H9 (cell line): ENCODE data around the gene ZNF675. TPM values are rescaled to one million over a fixed set of nuclear protein-coding genes. Genes with fewer than 3 reads are reported as not detected.

Experiments
- DNase-seq: peaks from one replicate; pipeline ENCODE4 v3.0.0-alpha.2; 2017
- H2AFZ ChIP-seq: one replicate; pipeline ENCODE4 v1.6.1; 2013; ENCODE audit warnings: mild to moderate bottlenecking, low read length, control low read depth, moderate library complexity
- H2AK5ac ChIP-seq: 2 replicates; pipeline ENCODE4 v1.6.1; 2013; ENCODE audit warnings: low read length, control low read depth, mixed read lengths; ENCODE audit not compliant: insufficient read length
- H2BK120ac ChIP-seq: one replicate; pipeline ENCODE4 v1.6.1; 2013; ENCODE audit warnings: low read depth, mild to moderate bottlenecking, low read length, control low read depth, inconsistent platforms; ENCODE audit not compliant: poor library complexity, severe bottlenecking
- H2BK12ac ChIP-seq: 2 replicates; pipeline ENCODE4 v1.6.1; 2013; ENCODE audit warnings: low read length, control low read depth, mixed read lengths, low read depth; ENCODE audit not compliant: insufficient read length
- H2BK15ac ChIP-seq: 2 replicates; pipeline ENCODE4 v1.6.1; 2013; ENCODE audit warnings: low read depth, low read length, control low read depth
- H2BK20ac ChIP-seq: one replicate; pipeline ENCODE4 v1.6.1; 2013; ENCODE audit warnings: low read depth, mild to moderate bottlenecking, low read length, control low read depth, inconsistent platforms; ENCODE audit not compliant: poor library complexity, severe bottlenecking
- H2BK5ac ChIP-seq: 2 replicates; pipeline ENCODE4 v1.6.1; 2013; ENCODE audit warnings: low read length, control low read depth, mixed read lengths; ENCODE audit not compliant: insufficient read length
- H3K14ac ChIP-seq: 2 replicates; pipeline ENCODE4 v1.6.1; 2013; ENCODE audit warnings: low read length, control low read depth; ENCODE audit not compliant: insufficient read depth
- H3K18ac ChIP-seq: 2 replicates; pipeline ENCODE4 v1.6.1; 2013; ENCODE audit warnings: low read depth, mild to moderate bottlenecking, mixed read lengths, low read length, control low read depth; ENCODE audit not compliant: insufficient read length
- H3K23ac ChIP-seq: 2 replicates; pipeline ENCODE4 v1.6.1; 2013; ENCODE audit warnings: low read length, control low read depth, mixed read lengths, low read depth; ENCODE audit not compliant: insufficient read length
- H3K23me2 ChIP-seq: 2 replicates; pipeline ENCODE4 v1.6.1; 2013; ENCODE audit warnings: low read depth, mild to moderate bottlenecking, mixed read lengths, low read length, control low read depth; ENCODE audit not compliant: insufficient read length, poor library complexity, severe bottlenecking
- H3K27ac ChIP-seq: 2 replicates; pipeline ENCODE4 v1.5.1; 2013; ENCODE audit warnings: low read length, control low read depth, mixed read lengths, low read depth; ENCODE audit not compliant: insufficient read length
- H3K27me3 ChIP-seq: 2 replicates; pipeline ENCODE4 v1.6.1; 2013; ENCODE audit warnings: low read length, control low read depth, inconsistent platforms; ENCODE audit not compliant: insufficient read depth
- H3K4ac ChIP-seq: 2 replicates; pipeline ENCODE4 v1.6.1; 2013; ENCODE audit warnings: low read depth, mild to moderate bottlenecking, control low read depth, inconsistent platforms, low read length, moderate library complexity
- H3K4me1 ChIP-seq: 2 replicates; pipeline ENCODE4 v1.6.1; 2013; ENCODE audit warnings: low read length, control low read depth, inconsistent platforms; ENCODE audit not compliant: insufficient read depth
- H3K4me2 ChIP-seq: 2 replicates; pipeline ENCODE4 v1.6.1; 2013; ENCODE audit warnings: low read length, control low read depth, mixed read lengths; ENCODE audit not compliant: insufficient read length, insufficient read depth
- H3K56ac ChIP-seq: 2 replicates; pipeline ENCODE4 v1.6.1; 2013; ENCODE audit warnings: low read depth, mild to moderate bottlenecking, mixed read lengths, low read length, control low read depth; ENCODE audit not compliant: insufficient read length
- H3K79me1 ChIP-seq: 2 replicates; pipeline ENCODE4 v1.6.1; 2013; ENCODE audit warnings: low read depth, mild to moderate bottlenecking, moderate library complexity, low read length, control low read depth, inconsistent platforms; ENCODE audit not compliant: insufficient read depth, poor library complexity, severe bottlenecking
- H3K79me2 ChIP-seq: 2 replicates; pipeline ENCODE4 v1.6.1; 2013; ENCODE audit warnings: low read length, control low read depth, inconsistent platforms; ENCODE audit not compliant: insufficient read depth
- H3K9ac ChIP-seq: 2 replicates; pipeline ENCODE4 v1.6.1; 2013; ENCODE audit warnings: low read length, control low read depth, mixed read lengths; ENCODE audit not compliant: insufficient read length; ENCODE audit errors: extremely low read depth
- H3K9me3 ChIP-seq: one replicate; pipeline ENCODE4 v1.6.1; 2013; ENCODE audit warnings: low read depth, low read length, inconsistent platforms; ENCODE audit not compliant: control insufficient read depth
- H3T11ph ChIP-seq: one replicate; pipeline ENCODE4 v1.6.1; 2013; ENCODE audit warnings: mild to moderate bottlenecking, low read length, control low read depth, inconsistent platforms
- H4K20me1 ChIP-seq: one replicate; pipeline ENCODE4 v1.6.1; 2013; ENCODE audit not compliant: control insufficient read depth, insufficient read length, insufficient read depth
- H4K5ac ChIP-seq: 2 replicates; pipeline ENCODE4 v1.6.1; 2013; ENCODE audit warnings: low read depth, mild to moderate bottlenecking, mixed read lengths, low read length, control low read depth; ENCODE audit not compliant: insufficient read length
- H4K8ac ChIP-seq: replicated peaks from 2 replicates; pipeline ENCODE4 v1.6.1; 2013; ENCODE audit warnings: low read length, control low read depth, mixed read lengths, low read depth; ENCODE audit not compliant: insufficient read length
- H4K91ac ChIP-seq: 2 replicates; pipeline ENCODE4 v1.6.1; 2013; ENCODE audit warnings: low read depth, mild to moderate bottlenecking, moderate library complexity, mixed read lengths, low read length, control low read depth; ENCODE audit not compliant: insufficient read length
- H3K27ac Mint-ChIP-seq, 3 experiments: 2 replicates in 2 of 3; 3 replicates in 1 of 3; pipeline ENCODE4 v1.8.0; 2020 to 2021; ENCODE audit warnings: mixed read lengths in 3 of 3, mild to moderate bottlenecking in 1 of 3, moderate library complexity in 1 of 3
- H3K27me3 Mint-ChIP-seq: 2 replicates; pipeline ENCODE4 v1.8.0; 2021; ENCODE audit warnings: low read depth, mild to moderate bottlenecking, moderate library complexity, mixed read lengths
- H3K36me3 Mint-ChIP-seq, 3 experiments: 2 replicates in 2 of 3; 3 replicates in 1 of 3; pipeline ENCODE4 v1.8.0; 2020 to 2021; ENCODE audit warnings: low read depth in 3 of 3, mixed read lengths in 3 of 3; ENCODE audit not compliant: insufficient read depth in 1 of 3
- H3K4me1 Mint-ChIP-seq, 2 experiments: 2 replicates each; pipeline ENCODE4 v1.8.0; 2020; ENCODE audit warnings: mixed read lengths in 2 of 2
- H3K4me3 Mint-ChIP-seq, 2 experiments: 2 replicates in 1 of 2; 3 replicates in 1 of 2; pipeline ENCODE4 v1.8.0; 2020 to 2021; ENCODE audit warnings: mild to moderate bottlenecking in 2 of 2, mixed read lengths in 2 of 2, moderate library complexity in 1 of 2
- H3K9me3 Mint-ChIP-seq, 2 experiments: 2 replicates in 1 of 2; 3 replicates in 1 of 2; pipeline ENCODE4 v1.8.0; 2020; ENCODE audit warnings: mild to moderate bottlenecking in 2 of 2, mixed read lengths in 2 of 2, moderate library complexity in 1 of 2
- CTCF ChIP-seq: fragments of 200-600 bp; sonication (generic); conservative IDR thresholded peaks from 3 replicates; pipeline ENCODE4 v1.8.0; 2021; ENCODE audit warnings: antibody characterized with exemption, mild to moderate bottlenecking
- WGBS: extraction: QIAGEN DNeasy Blood & Tissue Kit; methylation state at CpG from one replicate; pipeline ENCODE4 v1.1.7; 2013; ENCODE audit warnings: missing lambda C conversion rate, low lambda C conversion rate, mixed read lengths; ENCODE audit not compliant: insufficient read length; ENCODE audit errors: extremely low coverage; 5-methylcytosine and 5-hydroxymethylcytosine counted together
- total RNA-seq: library from RNA; stranded (reverse); gene quantifications from 2 replicates; pipeline ENCODE4 v1.2.1, GENCODE V29; 2021

ZNF675 gene
- total RNA-seq, 1 experiment from 2014 or later = 33.1 TPM

- peak overlapping the region; percentile 1 for H2AFZ ChIP-seq
- H2BK120ac ChIP-seq = no peak overlapping the region
- H2BK15ac ChIP-seq = no peak overlapping the region
- no peaks in the 10 kb centered on the region for H3K23me2 ChIP-seq
- H3K79me1 ChIP-seq = no peaks in the 10 kb centered on the region
- H3K9me3 ChIP-seq = no peaks in the 10 kb centered on the region
- H3K18ac ChIP-seq = no peak overlapping the region
- no peak overlapping the region for H3K4ac ChIP-seq
- peaks cover 0 to 11% of the 10 kb centered on the region in 2 experiments for H3K9me3 Mint-ChIP-seq
- H3K23ac ChIP-seq = no peak overlapping the region
- no CpG with 5 or more reads among the region's 2 CpGs for WGBS
- no peak overlapping the region for H4K5ac ChIP-seq
- H3K9ac ChIP-seq = no peak overlapping the region
- H4K8ac ChIP-seq = no peak overlapping the region
- peaks cover 3% of the 10 kb centered on the region; the same call in 1 of the 2 replicates for H3K4me1 ChIP-seq
- no peak overlapping the region for H2BK12ac ChIP-seq
- no peak overlapping the region for H3K27ac ChIP-seq
- H3K56ac ChIP-seq = no peak overlapping the region
- no peak overlapping the region for H3K4me3 Mint-ChIP-seq
- DNase-seq = no peak
- no peak overlapping the region for H3T11ph ChIP-seq
- no peak overlapping the region for H3K14ac ChIP-seq
- H2AK5ac ChIP-seq = no peak overlapping the region
- H2BK5ac ChIP-seq = no peak overlapping the region
- no peak overlapping the region for H3K27ac Mint-ChIP-seq
- no peaks in the 10 kb centered on the region for H3K79me2 ChIP-seq
- no peaks in the 10 kb centered on the region; a peak in 1 of 7 replicates for H3K36me3 Mint-ChIP-seq
- H4K91ac ChIP-seq = no peak overlapping the region
- H3K27me3 ChIP-seq = no peaks in the 10 kb centered on the region
- H4K20me1 ChIP-seq = no peaks in the 10 kb centered on the region
- TF ChIP-seq CTCF = no peak
- peaks cover 16 to 25% of the 10 kb centered on the region in 2 experiments for H3K4me1 Mint-ChIP-seq
- H3K27me3 Mint-ChIP-seq = peaks cover 11% of the 10 kb centered on the region
- H3K4me2 ChIP-seq = no peak overlapping the region
- no peak overlapping the region for H2BK20ac ChIP-seq
These were observed 12.5 kb upstream of the ZNF675 start for GRCh38 chr19:23699521-23699860.
